ENCODE results near the gene DUSP22. TPM values are rescaled to one million over a fixed set of nuclear protein-coding genes. Genes with fewer than 3 reads are reported as not detected.

DUSP22 gene
- total and polyA plus RNA-seq, 2 experiments from 2014 or later: 24.2 to 26.3 TPM

GRCh38 chr6:303948-304558, 11.8 kb downstream of the DUSP22 start:
- 86% methylated on average over 21 of the region's 21 CpGs for WGBS (ENCODE audit: low lambda C conversion rate, missing lambda C conversion rate)
- no peak for DNase-seq (ENCODE audit: low spot score)
- TF ChIP-seq EZH2 (IDR thresholded peaks at IDR 0.05; ENCODE audit: borderline replicate concordance) (no peak), EZH2phosphoT487 (IDR thresholded peaks at IDR 0.05; ENCODE audit: low read depth, severe bottlenecking, unreplicated experiment) (no peak), CTCF (IDR thresholded peaks at IDR 0.05; ENCODE audit: poor library complexity) (no peak)

DNA sequence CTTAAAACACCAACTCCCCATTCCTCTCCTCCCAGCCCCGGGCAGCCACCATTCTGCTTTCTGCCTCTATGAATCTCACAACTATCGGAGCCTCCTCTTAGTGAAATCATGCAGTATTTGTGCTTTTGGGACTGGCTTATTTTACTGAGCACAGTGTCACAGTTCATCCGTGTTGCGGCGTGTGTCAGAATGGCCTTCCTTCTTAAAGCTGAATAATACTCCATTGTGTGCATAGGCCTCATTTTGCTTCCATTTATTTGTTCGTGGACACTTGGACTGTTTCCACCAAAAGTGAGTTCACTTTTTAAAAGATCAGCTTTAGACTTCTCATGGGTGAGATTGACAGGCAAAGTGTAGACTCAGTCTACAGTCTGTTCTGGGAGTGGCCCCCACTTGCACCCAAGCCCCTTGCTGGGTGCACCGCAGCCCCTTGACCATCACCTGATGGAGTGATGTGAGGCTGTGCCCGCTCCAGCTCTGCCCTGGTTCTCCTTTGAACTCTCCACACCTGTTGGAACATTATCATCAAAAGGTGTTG, 12.6 kb downstream of the DUSP22 start:
- Histone ChIP-seq H3K79me2 (peaks cover 20% of the 10 kb centered on the region), H3K4me2 (no peak overlapping the region), H2AFZ (no peak overlapping the region), H3K27me3 (no peaks in the 10 kb centered on the region), H3K4me3 (no peak overlapping the region), H3K9me2 (replicated peaks; ENCODE audit: insufficient read depth) (no peaks in the 10 kb centered on the region), H4K20me1 (ENCODE audit: insufficient read depth, poor library complexity, severe bottlenecking) (no peaks in the 10 kb centered on the region), H3K36me3 (replicated peaks; ENCODE audit: insufficient read depth, low read depth) (no peaks in the 10 kb centered on the region), H3K27ac (no peak overlapping the region), H3K9me3 (ENCODE audit: low read depth) (no peaks in the 10 kb centered on the region), H3K4me1 (ENCODE audit: insufficient read depth) (no peaks in the 10 kb centered on the region)
- WGBS (ENCODE audit: low lambda C conversion rate, missing lambda C conversion rate): 80% methylated on average over 8 of the region's 8 CpGs
- TF ChIP-seq CTCF (IDR thresholded peaks at IDR 0.05; ENCODE audit: poor library complexity): no peak
- TF ChIP-seq EZH2 (IDR thresholded peaks at IDR 0.05; ENCODE audit: borderline replicate concordance): no peak
- TF ChIP-seq EZH2phosphoT487 (IDR thresholded peaks at IDR 0.05; ENCODE audit: low read depth, severe bottlenecking, unreplicated experiment): no peak
- no peak for DNase-seq (ENCODE audit: low spot score)

More at GRCh38 chr6:303948-304558, 11.8 kb downstream of the DUSP22 start:
- Histone ChIP-seq H3K4me3 (no peak overlapping the region), H3K9me3 (ENCODE audit: low read depth) (no peaks in the 10 kb centered on the region), H3K4me1 (ENCODE audit: insufficient read depth) (no peaks in the 10 kb centered on the region), H3K9me2 (replicated peaks; ENCODE audit: insufficient read depth) (no peaks in the 10 kb centered on the region), H3K36me3 (replicated peaks; ENCODE audit: insufficient read depth, low read depth) (no peaks in the 10 kb centered on the region), H4K20me1 (ENCODE audit: insufficient read depth, poor library complexity, severe bottlenecking) (no peaks in the 10 kb centered on the region), H3K27me3 (no peaks in the 10 kb centered on the region), H2AFZ (no peak overlapping the region), H3K4me2 (no peak overlapping the region), H3K79me2 (peaks cover 24% of the 10 kb centered on the region), H3K27ac (no peak overlapping the region)

DNA sequence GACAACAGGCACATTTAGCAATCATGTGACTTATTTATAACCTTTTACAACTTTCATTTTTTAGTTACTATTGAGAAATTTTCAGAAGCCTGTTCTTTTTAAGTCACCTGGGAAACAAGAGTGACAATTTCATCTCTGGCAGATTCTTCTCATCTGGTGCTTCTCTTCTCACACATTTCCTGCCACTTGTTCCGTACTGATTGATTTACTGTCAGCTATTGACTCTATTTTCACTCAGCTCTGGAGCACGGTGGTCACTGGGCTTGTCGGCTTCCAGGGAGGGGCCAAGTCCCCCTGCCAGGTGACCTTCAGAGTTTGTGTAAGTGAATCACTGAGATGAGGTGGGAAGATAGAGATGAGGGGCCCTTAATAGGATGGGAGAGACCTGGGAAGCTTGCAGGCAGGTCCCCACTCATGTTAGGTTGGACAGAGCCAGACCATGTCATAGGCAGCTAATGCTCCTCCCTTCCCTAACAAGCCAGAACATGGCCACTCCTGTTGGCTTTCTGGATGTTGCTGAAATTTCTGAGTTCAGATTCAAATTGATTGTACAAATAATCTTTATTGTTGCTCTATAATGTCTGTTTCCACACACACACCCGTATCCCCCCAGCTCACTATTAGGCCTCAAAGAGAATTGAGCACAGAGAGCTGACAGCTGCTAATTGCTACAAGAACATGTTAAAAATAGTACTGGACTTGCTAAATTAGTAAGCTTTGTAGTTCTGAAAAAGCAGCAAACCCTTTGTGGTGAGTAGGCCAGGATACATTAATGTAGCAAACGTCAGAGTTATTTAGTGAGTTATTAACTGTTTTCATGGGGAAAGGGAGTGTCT, 13.3 kb downstream of the DUSP22 start:
- Histone ChIP-seq H4K20me1 (ENCODE audit: insufficient read depth, poor library complexity, severe bottlenecking) (no peaks in the 10 kb centered on the region), H3K9me2 (replicated peaks; ENCODE audit: insufficient read depth) (no peaks in the 10 kb centered on the region), H3K9me3 (ENCODE audit: low read depth) (no peaks in the 10 kb centered on the region), H3K27ac (no peak overlapping the region), H3K79me2 (peaks cover 13% of the 10 kb centered on the region), H2AFZ (no peak overlapping the region), H3K4me3 (no peak overlapping the region), H3K4me2 (no peak overlapping the region), H3K27me3 (no peaks in the 10 kb centered on the region), H3K36me3 (replicated peaks; ENCODE audit: insufficient read depth, low read depth) (no peaks in the 10 kb centered on the region), H3K4me1 (ENCODE audit: insufficient read depth) (no peaks in the 10 kb centered on the region)
- no peak for TF ChIP-seq CTCF (IDR thresholded peaks at IDR 0.05; ENCODE audit: poor library complexity)
- no peak for TF ChIP-seq EZH2phosphoT487 (IDR thresholded peaks at IDR 0.05; ENCODE audit: low read depth, severe bottlenecking, unreplicated experiment)
- TF ChIP-seq EZH2 (IDR thresholded peaks at IDR 0.05; ENCODE audit: borderline replicate concordance): no peak
- 66% methylated on average over 5 of the region's 5 CpGs for WGBS (ENCODE audit: low lambda C conversion rate, missing lambda C conversion rate)
- no peak for DNase-seq (ENCODE audit: low spot score)

Data from hepatocyte (in vitro differentiated cells).